SU-DHL-6 (cell line): Measurements from ENCODE around the gene HSPA1A.

Source experiments
- H2AFZ ChIP-seq: fragments of 200-600 bp; sonication (generic); 2 replicates; pipeline ENCODE4 v1.6.1; 2014; ENCODE audit warnings: low read depth, mild to moderate bottlenecking, moderate library complexity, mixed read lengths, antibody characterized with exemption, low read length; ENCODE audit not compliant: severe bottlenecking
- H3F3A ChIP-seq: fragments of 200-600 bp; shearing (Covaris generic); 2 replicates; pipeline ENCODE4 v1.6.0; 2016; ENCODE audit warnings: antibody characterized with exemption, mild to moderate bottlenecking; ENCODE audit not compliant: insufficient read depth
- H3K27ac ChIP-seq: fragments of 200-600 bp; sonication (generic); 2 replicates; pipeline ENCODE4 v1.5.1; 2016; ENCODE audit warnings: low read depth, mild to moderate bottlenecking, low read length, moderate library complexity, mixed read lengths
- H3K27me3 ChIP-seq: fragments of 200-600 bp; sonication (generic), shearing (Covaris generic); 2 replicates; pipeline ENCODE4 v1.6.0; 2014; ENCODE audit warnings: mild to moderate bottlenecking, low read length
- H3K36me3 ChIP-seq: fragments of 200-600 bp; sonication (generic); 2 replicates; pipeline ENCODE4 v1.6.1; 2014; ENCODE audit warnings: mild to moderate bottlenecking, low read length, mixed read lengths
- H3K4me2 ChIP-seq: fragments of 300-600, 200-600 bp; shearing (Covaris generic), sonication (generic); 2 replicates; pipeline ENCODE4 v1.6.0; 2014; ENCODE audit warnings: low read length, low read depth, mild to moderate bottlenecking; ENCODE audit not compliant: poor library complexity, severe bottlenecking
- H3K4me3 ChIP-seq: fragments of 200-600 bp; sonication (generic); 2 replicates; pipeline ENCODE4 v1.5.1; 2014; ENCODE audit warnings: antibody characterized with exemption, low read length, mild to moderate bottlenecking, mixed read lengths; ENCODE audit not compliant: insufficient read depth, poor library complexity, severe bottlenecking
- H3K79me2 ChIP-seq: fragments of 200-600 bp; sonication (generic); 2 replicates; pipeline ENCODE4 v1.6.1; 2014; ENCODE audit warnings: mild to moderate bottlenecking, low read length, moderate library complexity; ENCODE audit not compliant: insufficient read depth
- H3K9ac ChIP-seq: fragments of 200-600 bp; sonication (generic); 2 replicates; pipeline ENCODE4 v1.7.0; 2014; ENCODE audit warnings: mild to moderate bottlenecking, low read length
- H3K9me2 ChIP-seq: fragments of 200-600 bp; sonication (generic); replicated peaks from 2 replicates; pipeline ENCODE4 v1.6.1; 2014; ENCODE audit warnings: low read length; ENCODE audit not compliant: insufficient read depth
- H3K9me3 ChIP-seq: fragments of 200-600 bp; sonication (generic); 2 replicates; pipeline ENCODE4 v1.6.1; 2014; ENCODE audit warnings: low read length, mixed read lengths; ENCODE audit not compliant: insufficient read depth
- H4K20me1 ChIP-seq: fragments of 200-600 bp; sonication (generic); 2 replicates; pipeline ENCODE4 v1.6.1; 2014; ENCODE audit warnings: low read depth, mild to moderate bottlenecking, antibody characterized with exemption, low read length, moderate library complexity, mixed read lengths
- CTCF ChIP-seq: fragments of 200-600 bp; sonication (generic); IDR thresholded peaks from one replicate; pipeline ENCODE4 v1.5.1; 2017; ENCODE audit warnings: antibody characterized with exemption, mild to moderate bottlenecking, low read length, moderate library complexity; ENCODE audit not compliant: insufficient read depth, poor library complexity, severe bottlenecking
- EZH2phosphoT487 ChIP-seq: fragments of 200-600 bp; sonication (generic), shearing (Covaris generic); conservative IDR thresholded peaks from 2 replicates; pipeline ENCODE4 v1.6.1; 2018; ENCODE audit warnings: mild to moderate bottlenecking, antibody characterized with exemption, low read length, moderate library complexity, mixed read lengths

Gene HSPA1A

GRCh38 chr6:31770860-31771259 lies 44.5 kb upstream of the HSPA1A start:
- no peaks in the 10 kb centered on the region for H3K9me3 ChIP-seq
- no peak overlapping the region for H3K4me2 ChIP-seq
- H4K20me1 ChIP-seq = no peaks in the 10 kb centered on the region
- TF ChIP-seq CTCF = no peak
- no peak for TF ChIP-seq EZH2phosphoT487
- H3K4me3 ChIP-seq = no peak overlapping the region
- no peak overlapping the region for H2AFZ ChIP-seq
- H3K36me3 ChIP-seq = no peaks in the 10 kb centered on the region
- H3K27ac ChIP-seq = no peak overlapping the region
- H3K79me2 ChIP-seq = no peaks in the 10 kb centered on the region
- no peaks in the 10 kb centered on the region for H3K27me3 ChIP-seq
- H3F3A ChIP-seq = no peaks in the 10 kb centered on the region; the same call in 1 of the 2 replicates
- no peaks in the 10 kb centered on the region for H3K9me2 ChIP-seq
- H3K9ac ChIP-seq = no peak overlapping the region

- no peaks in the 10 kb centered on the region for H4K20me1 ChIP-seq
- H3K4me2 ChIP-seq = no peak overlapping the region
- no peak overlapping the region for H3K27ac ChIP-seq
- H3K79me2 ChIP-seq = no peaks in the 10 kb centered on the region
- H3K4me3 ChIP-seq = no peak overlapping the region
- H3F3A ChIP-seq = no peaks in the 10 kb centered on the region; the same call in 1 of the 2 replicates
- H3K27me3 ChIP-seq = no peaks in the 10 kb centered on the region
- no peaks in the 10 kb centered on the region for H3K36me3 ChIP-seq
- H3K9me3 ChIP-seq = no peaks in the 10 kb centered on the region
- no peak overlapping the region for H3K9ac ChIP-seq
- no peak overlapping the region for H2AFZ ChIP-seq
- no peaks in the 10 kb centered on the region for H3K9me2 ChIP-seq
- TF ChIP-seq CTCF (no peak), EZH2phosphoT487 (no peak)
Observed at GRCh38 chr6:31771992-31772358, 43.4 kb upstream of the HSPA1A start.

GRCh38 chr6:31775184-31775583 lies 40.2 kb upstream of the HSPA1A start:
- no peaks in the 10 kb centered on the region for H3K27me3 ChIP-seq
- no peak overlapping the region for H3K4me2 ChIP-seq
- H2AFZ ChIP-seq = no peak overlapping the region
- no peak overlapping the region for H3K27ac ChIP-seq
- H4K20me1 ChIP-seq = no peaks in the 10 kb centered on the region
- no peaks in the 10 kb centered on the region for H3K36me3 ChIP-seq
- no peaks in the 10 kb centered on the region for H3K79me2 ChIP-seq
- no peaks in the 10 kb centered on the region; the same call in 1 of the 2 replicates for H3F3A ChIP-seq
- H3K9me3 ChIP-seq = no peaks in the 10 kb centered on the region
- H3K9me2 ChIP-seq = no peaks in the 10 kb centered on the region
- no peak overlapping the region for H3K9ac ChIP-seq
- no peak overlapping the region for H3K4me3 ChIP-seq
- no peak for TF ChIP-seq CTCF
- no peak for TF ChIP-seq EZH2phosphoT487
